Measurements from ENCODE around the gene FAM240A.

DNA sequence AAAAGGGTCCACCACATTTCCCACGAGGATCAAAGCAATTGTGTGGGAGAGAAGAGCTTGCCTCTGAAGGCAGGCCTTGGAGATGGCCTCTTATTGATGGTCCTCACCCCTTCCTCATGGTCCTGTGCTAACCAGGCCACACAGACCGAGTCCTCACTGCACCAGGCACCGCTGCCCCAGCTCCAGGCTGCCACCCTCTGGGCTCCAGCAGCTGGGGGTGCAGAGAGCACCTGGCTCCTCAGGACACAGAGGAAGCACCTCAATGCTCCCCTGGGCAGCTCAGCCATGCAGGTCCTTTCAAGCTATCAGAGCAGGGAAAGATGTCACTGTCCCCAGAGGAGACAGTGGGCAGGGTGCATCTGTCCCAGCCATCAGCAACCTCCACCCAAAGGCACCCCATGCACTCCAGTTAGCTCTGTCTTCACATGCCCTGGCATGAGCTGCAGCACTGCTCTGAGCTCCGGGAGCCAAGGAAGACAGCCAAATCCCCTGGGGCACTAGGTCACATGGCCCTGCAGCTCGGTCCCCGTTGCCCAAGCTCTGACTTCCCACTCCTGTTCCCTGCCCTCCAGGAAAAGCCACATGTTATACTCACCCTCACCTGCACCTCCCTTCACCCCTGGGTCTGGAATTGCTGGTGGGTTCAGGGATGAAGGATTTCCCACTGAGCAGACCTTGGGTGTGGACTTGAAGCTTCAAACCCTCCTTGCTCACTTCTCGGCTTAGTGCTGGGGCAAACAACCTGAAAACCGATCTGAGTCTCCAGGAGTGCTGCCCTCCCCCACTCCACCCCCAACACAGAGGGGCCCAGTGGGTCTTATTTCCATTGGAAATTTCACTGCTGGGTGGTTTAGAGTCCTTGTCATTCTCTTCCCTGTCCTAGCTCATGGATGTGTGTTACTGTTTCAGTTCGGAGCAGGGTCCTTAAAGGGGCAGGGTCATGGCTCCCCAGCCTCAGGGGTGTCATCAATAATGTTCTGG is 48.5 kb downstream of the FAM240A start:
- TF ChIP-seq, protein P1, sequence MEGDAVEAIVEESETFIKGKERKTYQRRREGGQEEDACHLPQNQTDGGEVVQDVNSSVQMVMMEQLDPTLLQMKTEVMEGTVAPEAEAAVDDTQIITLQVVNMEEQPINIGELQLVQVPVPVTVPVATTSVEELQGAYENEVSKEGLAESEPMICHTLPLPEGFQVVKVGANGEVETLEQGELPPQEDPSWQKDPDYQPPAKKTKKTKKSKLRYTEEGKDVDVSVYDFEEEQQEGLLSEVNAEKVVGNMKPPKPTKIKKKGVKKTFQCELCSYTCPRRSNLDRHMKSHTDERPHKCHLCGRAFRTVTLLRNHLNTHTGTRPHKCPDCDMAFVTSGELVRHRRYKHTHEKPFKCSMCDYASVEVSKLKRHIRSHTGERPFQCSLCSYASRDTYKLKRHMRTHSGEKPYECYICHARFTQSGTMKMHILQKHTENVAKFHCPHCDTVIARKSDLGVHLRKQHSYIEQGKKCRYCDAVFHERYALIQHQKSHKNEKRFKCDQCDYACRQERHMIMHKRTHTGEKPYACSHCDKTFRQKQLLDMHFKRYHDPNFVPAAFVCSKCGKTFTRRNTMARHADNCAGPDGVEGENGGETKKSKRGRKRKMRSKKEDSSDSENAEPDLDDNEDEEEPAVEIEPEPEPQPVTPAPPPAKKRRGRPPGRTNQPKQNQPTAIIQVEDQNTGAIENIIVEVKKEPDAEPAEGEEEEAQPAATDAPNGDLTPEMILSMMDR (IDR thresholded peaks at IDR 0.05), result no peak
- no peak for TF ChIP-seq POLR2A (IDR thresholded peaks at IDR 0.05)

Measured in ovary (tissue), 3 donors.